ENCODE measurements around the gene NOLC1. TPM values are rescaled to one million over a fixed set of nuclear protein-coding genes. Genes with fewer than 3 reads are reported as not detected.

Gene NOLC1
- total RNA-seq = 26.2 TPM
- long read RNA-seq, transcript NOLC1-207 (13 exons, 2,441 nt) = major isoform, 15 of 47 reads
- long read RNA-seq, transcript NOLC1-209 (13 exons, 3,932 nt) = minor isoform, 11 of 47 reads
- long read RNA-seq, partial matches to known transcripts = 13 of 47 reads
- long read RNA-seq, other reads (novel, unspliced or antisense) = 4 of 47 reads

DNA sequence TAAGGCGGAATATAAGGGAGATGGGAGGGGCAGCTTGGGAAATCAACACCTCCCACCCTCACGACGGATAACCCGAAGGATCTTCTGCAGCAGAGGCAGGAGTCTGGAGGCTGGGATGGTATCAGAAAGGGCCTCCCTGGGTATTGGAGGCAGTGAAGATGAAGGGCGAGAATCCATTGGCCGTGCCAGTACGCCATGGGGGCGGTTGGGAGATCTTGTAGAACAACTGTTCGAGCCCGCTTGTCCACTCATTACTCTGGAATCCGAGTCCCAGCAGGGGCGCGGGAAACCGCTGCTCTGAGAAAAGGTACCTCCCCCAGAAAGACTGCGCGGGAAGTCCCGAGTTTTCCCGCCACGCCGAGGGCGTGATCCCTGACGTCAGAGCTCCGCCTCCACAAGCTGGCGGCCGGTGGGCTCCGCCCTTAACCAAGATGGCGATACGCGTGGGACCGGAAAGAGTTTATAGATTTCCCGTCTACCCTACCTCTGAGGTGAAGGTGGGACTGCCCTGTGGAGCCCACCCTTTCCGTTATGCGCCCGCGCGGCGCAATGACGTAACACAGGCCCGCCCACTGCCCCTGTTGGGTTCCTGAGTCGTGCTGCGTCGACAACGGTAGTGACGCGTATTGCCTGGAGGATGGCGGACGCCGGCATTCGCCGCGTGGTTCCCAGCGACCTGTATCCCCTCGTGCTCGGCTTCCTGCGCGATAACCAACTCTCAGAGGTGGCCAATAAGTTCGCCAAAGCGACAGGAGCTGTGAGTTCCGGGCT lies at the start of gene NOLC1:
Gene NOLC1, plus strand, starts transcription at position 616 of the 771 bp plus-strand sequence. Its CDS starts 22 bp downstream, at position 638.
- intact Hi-C loops (cut with DNase I) = loop anchor here (1.0 to 5.0 kb wide), 2 partner anchors 19 to 270 kb away; partner anchors contain the start of genes FBXL15 and PPRC1
- peak; percentile 99 for DNase-seq (ENCODE audit: low spot score)

DNA sequence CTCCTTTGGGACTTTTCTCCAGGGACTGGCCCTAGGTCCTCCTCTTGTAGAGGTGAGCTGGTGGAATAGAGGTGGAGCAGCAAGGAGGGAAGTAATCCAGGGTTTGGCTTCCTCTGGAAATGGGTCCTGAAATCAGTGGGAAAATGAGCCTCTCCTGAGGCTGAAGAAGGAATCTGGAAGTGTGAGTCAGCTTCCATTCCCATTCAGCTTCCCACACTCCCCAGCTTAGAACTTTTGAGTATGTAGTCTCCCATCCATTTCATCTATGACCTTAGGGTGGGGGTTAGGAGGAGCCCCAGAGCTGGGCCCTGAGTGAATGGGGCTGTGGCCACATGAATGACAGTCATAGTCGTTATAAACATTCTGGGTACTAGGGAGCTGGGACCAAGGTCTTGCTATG lies 49.8 kb upstream of the NOLC1 start:
- no peak for DNase-seq (ENCODE audit: low spot score)

GRCh38 chr10:102106998-102107397 lies 45.2 kb upstream of the NOLC1 start:
- DNase-seq (ENCODE audit: low spot score) = no peak
- intact Hi-C loops (cut with DNase I) = no loop called here

More for the DNA sequence above, 49.8 kb upstream of the NOLC1 start:
- intact Hi-C loops (cut with DNase I) = no loop called here

- intact Hi-C loops (cut with DNase I) = no loop called here
These were observed 42.7 kb upstream of the NOLC1 start for GRCh38 chr10:102109166-102110116.

DNA sequence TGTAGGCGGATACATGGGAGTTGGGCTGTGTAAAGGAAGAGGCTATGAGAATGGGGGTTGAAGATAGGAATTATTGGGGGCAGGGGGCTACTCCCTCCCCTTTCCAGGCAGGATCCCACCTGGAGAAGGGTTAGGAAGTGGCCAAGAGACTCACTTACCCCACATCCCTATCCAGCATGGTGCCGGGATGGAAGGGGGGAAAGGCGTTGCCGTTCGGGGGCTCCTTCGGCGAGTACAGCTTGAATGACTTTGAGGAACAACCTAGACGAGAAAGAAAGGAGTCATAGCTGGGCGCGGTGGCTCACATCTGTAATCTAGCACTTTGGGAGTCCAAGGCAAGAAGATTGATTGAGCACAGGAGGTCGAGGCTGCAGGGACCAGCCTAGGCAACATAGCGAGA lies 40.9 kb upstream of the NOLC1 start:
- intact Hi-C loops (cut with DNase I) = no loop called here

More at GRCh38 chr10:102109166-102110116, 42.7 kb upstream of the NOLC1 start:
- no peak for DNase-seq (ENCODE audit: low spot score)

GRCh38 chr10:102112210-102112817 lies 39.9 kb upstream of the NOLC1 start:
- DNase-seq (ENCODE audit: low spot score) = no peak
- intact Hi-C loops (cut with DNase I) = no loop called here

More for the DNA sequence above, 40.9 kb upstream of the NOLC1 start:
- DNase-seq (ENCODE audit: low spot score) = no peak

DNA sequence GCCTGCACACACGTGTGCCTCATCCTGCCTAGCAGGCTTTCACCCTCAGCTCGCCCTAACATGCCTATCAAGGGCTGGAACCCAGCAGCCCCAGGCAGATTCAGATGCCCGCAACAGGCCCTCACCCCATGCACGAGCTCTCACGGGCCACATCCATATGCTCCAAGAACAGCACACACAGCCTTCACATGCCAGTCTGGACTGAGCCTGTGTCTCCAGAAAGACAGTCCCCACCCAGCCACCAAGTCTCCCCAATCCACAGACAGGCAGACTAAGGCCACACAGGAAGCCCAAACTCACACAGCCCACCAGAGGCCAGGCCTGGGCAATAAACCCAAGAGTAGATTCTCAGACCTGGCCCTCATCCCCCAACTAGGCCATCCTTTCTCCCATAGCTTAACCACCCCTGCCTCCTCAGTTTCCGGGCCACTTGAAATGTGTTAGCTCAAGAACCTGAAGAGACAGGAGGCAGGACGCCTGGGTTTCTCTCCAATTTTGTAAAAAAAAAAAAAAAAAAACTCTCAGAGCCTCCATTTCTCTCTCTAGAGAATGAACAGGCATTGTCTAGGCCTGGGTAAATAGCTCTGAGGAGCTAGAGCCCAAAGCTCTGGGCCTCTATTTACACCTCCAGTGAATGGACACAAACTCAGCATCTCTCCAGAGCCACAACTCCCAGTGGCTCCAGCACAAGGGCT lies 38.8 kb upstream of the NOLC1 start:
- intact Hi-C loops (cut with DNase I) = no loop called here
- no peak for DNase-seq (ENCODE audit: low spot score)

- DNase-seq (ENCODE audit: low spot score) = no peak
- intact Hi-C loops (cut with DNase I) = loop anchor here (2.0 kb wide), 2 partner anchors 49 to 57 kb away; partner anchors contain the start of genes ARMH3 and HPS6
These were observed 38.0 kb upstream of the NOLC1 start for GRCh38 chr10:102113956-102114857.

DNA sequence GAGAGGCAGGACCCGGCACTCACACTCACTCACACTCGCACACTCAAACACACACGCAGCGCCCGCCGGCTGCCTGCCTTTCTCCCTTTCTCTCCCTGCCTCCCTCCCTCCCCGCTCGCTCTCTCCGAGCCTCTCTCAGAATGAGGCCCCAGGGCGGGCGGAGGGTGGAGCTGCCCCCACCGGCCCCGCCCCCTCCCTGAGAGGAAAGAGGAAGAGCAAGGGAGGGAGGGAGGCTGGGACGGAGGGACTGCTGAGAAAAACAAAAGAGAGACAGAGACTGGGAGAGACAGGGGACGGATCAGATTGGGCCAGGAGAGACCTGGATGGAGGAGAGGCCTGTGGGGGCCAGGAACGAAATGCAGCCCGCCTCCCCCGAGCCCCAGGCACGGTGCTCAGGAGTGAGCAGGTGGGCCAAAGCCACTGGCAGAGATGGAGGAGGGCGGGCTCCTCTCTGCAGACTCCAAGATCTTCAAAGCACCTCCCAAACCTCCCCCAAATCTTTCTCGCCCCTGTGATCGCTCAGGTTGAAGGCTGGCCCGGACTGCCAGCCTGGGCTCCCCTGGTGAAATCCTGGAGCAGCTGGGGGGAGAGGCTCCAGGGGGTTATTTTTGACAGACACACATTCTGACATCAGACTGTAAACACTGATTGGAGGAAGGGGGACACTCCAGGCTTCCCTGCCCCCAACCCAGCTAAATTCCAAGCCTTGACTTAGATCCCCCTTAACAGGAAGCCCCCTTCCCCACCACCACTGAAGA lies 37.1 kb upstream of the NOLC1 start:
- peak; percentile 97 for DNase-seq (ENCODE audit: low spot score)
- intact Hi-C loops (cut with DNase I) = loop anchor here (2.0 kb wide), 2 partner anchors 50 to 58 kb away; partner anchors contain the start of genes ARMH3 and HPS6

GRCh38 chr10:102115775-102116174 lies 36.4 kb upstream of the NOLC1 start:
- no peak for DNase-seq (ENCODE audit: low spot score)
- intact Hi-C loops (cut with DNase I) = loop anchor here (2.0 kb wide), 2 partner anchors 51 to 59 kb away; partner anchors contain the start of genes ARMH3 and HPS6

- DNase-seq (ENCODE audit: low spot score) = no peak
- intact Hi-C loops (cut with DNase I) = no loop called here
These were observed 35.5 kb upstream of the NOLC1 start for GRCh38 chr10:102116656-102117055.

DNA sequence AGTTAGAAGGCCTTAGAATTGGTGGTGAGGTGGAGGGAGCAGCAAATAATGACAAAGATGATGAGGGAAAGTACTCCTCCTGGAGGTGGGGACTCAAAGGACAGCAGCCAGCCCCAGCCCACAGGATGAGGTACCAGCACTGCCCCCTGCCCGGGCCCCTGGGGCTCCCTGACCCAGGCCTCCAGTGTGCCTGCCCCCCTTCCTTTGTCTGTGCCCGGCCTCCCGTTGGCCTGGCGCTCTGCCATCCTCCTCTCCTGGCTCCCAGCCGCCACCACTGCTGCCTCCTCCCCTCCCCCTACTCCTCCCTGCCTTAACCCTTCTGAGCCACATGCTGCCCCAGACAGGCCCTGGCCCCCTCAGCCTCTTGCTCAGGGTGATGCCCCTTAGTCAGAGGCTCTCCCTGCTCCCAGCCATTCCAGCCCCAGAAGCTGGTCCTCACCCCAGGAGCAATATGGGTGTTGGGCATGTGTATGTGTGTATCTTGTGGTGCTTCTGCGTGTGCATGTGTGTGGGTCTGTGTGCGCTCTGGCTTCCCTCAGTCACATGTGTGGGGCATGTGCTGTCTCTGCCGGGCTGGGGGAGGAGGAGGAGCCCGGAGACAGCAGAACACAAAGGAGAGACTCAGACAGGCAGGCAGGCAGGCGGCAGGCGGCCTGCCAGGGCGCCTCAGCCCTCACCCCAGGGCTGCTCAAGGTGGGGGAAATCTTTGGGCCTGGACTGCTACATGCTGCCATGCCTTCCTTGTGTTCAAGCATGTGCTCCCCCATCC lies 34.6 kb upstream of the NOLC1 start:
- peak; percentile 90 for DNase-seq (ENCODE audit: low spot score)
- intact Hi-C loops (cut with DNase I) = no loop called here

- DNase-seq (ENCODE audit: low spot score) = no peak
- intact Hi-C loops (cut with DNase I) = no loop called here
These were observed 33.3 kb upstream of the NOLC1 start for GRCh38 chr10:102118867-102119266.

DNA sequence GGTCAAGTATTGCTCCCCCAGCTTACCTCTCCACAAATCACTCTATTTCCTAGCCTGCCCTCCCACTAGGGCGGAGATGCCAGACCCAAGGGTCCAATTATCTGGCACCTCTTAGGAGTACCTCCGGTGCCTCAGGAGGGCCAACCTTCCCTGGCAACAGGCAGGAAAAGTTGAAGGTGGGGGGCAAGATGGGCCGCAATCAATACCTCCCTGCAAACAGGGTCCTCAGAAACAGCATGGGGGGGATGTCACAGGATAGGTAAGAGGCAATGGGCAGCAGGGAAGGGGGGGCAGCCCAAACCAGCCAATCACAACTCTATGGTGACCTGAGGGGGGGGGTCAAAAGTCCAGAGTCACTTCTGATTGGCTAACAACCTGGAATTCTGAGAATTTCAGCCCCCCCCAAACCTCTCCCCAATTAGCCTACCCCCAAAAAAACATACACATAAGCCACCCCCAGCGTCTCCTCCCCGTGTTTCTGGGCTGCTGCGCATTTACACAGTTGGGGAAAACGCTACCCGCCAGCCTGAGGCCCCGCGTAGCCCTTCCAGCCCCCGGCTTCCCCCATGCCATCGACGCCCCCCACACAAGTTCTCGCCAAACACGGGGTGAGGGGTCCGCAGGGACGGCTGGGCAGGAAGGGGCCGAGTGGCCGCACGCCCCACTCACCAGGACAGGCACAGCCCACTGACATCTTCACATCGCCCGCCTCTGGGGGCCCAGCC lies 32.6 kb upstream of the NOLC1 start:
- DNase-seq (ENCODE audit: low spot score) = peak; percentile 84
- intact Hi-C loops (cut with DNase I) = no loop called here

- intact Hi-C loops (cut with DNase I) = no loop called here
- DNase-seq (ENCODE audit: low spot score) = peak; percentile 93
These were observed 31.8 kb upstream of the NOLC1 start, which contains the start of gene LDB1 for GRCh38 chr10:102120142-102120990. TSS of gene LDB1 (minus strand) at chr10:102120368. CDS start at chr10:102120110, 258 bp downstream.
